Mesodermal cell (in vitro differentiated cells): Measurements from ENCODE around the gene LPIN2.
A peak's percentile ranks its signal among the peaks of the same experiment; 100 is the strongest.
"Not testable (repeated sequence)": the region's sequence is repeated elsewhere in the genome, so short reads cannot be mapped to it uniquely, and the experiment has no call there.

Experiments used
- H3K27ac ChIP-seq: 2 replicates; pipeline ENCODE4 v1.7.0; 2013; ENCODE audit warnings: mild to moderate bottlenecking, low read depth, low read length, moderate library complexity; ENCODE audit not compliant: severe bottlenecking
- H3K36me3 ChIP-seq: 2 replicates; pipeline ENCODE4 v1.7.1; 2013; ENCODE audit warnings: mild to moderate bottlenecking, low read length, moderate library complexity; ENCODE audit not compliant: control insufficient read depth, insufficient read depth
- H3K4me1 ChIP-seq: one replicate; pipeline ENCODE4 v1.7.1; 2013; ENCODE audit warnings: mild to moderate bottlenecking, low read length; ENCODE audit not compliant: insufficient read depth, control insufficient read depth, poor library complexity, severe bottlenecking
- H3K4me3 ChIP-seq: 2 replicates; pipeline ENCODE4 v1.7.0; 2013; ENCODE audit warnings: low read length, control low read depth, mild to moderate bottlenecking; ENCODE audit not compliant: insufficient read depth, poor library complexity, severe bottlenecking; ENCODE audit errors: extremely low read depth
- H3K9me3 ChIP-seq: 2 replicates; pipeline ENCODE4 v1.7.1; 2013; ENCODE audit warnings: mild to moderate bottlenecking, low read length, moderate library complexity; ENCODE audit not compliant: control insufficient read depth
- WGBS, 2 experiments: methylation state at CpG; one replicate each; pipeline ENCODE4 v1.1.5; 2013; ENCODE audit warnings: missing lambda C conversion rate in 2 of 2; ENCODE audit not compliant: insufficient coverage in 2 of 2; 5-methylcytosine and 5-hydroxymethylcytosine counted together

Gene LPIN2

DNA sequence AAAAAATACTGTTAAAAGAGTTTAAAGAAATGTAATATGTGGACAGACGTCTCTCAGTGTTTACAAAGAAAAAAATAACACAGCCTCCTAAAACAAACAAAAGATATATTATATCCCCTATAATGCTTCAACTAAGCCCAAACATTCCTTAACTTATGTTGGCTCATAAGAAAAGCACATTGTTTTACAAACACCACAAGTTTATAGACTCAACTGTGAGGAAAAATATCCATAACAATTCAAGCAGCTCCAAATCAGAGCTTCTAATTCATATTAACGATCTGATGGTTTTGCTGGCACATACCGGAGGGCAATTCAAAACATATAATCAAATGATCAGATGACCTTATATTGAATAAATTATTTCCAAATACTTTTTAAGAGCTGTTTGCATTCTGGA is 5.5 kb downstream of the LPIN2 start:
- WGBS, 2 experiments = 83% methylated on average over 1 of the region's 3 CpGs; no CpG with 5 or more reads in 1 of the 2 experiments
- peaks cover 88% of the 10 kb centered on the region for H3K36me3 ChIP-seq
- H3K9me3 ChIP-seq = peaks cover 22% of the 10 kb centered on the region
- no peak overlapping the region for H3K27ac ChIP-seq
- H3K4me3 ChIP-seq = no peak overlapping the region
- H3K4me1 ChIP-seq = peaks cover 4% of the 10 kb centered on the region

DNA sequence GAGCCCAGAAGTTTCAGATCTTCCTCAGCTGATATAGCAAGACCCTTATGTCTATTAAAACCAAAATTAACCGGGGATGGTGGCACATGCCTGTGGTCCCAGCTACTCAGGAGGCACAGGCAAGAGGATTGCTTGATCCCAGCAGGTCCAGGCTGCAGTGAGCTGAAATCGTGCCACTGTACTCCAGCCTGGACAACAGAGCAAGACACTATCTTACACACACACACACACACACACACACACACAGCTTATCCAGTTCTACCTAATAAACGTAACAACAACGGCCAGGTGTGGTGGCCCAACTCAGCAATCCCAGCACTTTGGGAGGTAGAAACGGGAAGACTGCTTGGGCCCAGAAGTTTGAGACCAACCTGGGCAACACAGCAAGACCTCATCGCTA is 7.5 kb downstream of the LPIN2 start:
- no peaks in the 10 kb centered on the region for H3K4me1 ChIP-seq
- no peak overlapping the region for H3K4me3 ChIP-seq
- peaks cover 90% of the 10 kb centered on the region for H3K36me3 ChIP-seq
- H3K9me3 ChIP-seq = peaks cover 29% of the 10 kb centered on the region
- 90 to 100% methylated on average over 2 to 3 of the region's 6 CpGs for WGBS, 2 experiments
- H3K27ac ChIP-seq = no peak overlapping the region

DNA sequence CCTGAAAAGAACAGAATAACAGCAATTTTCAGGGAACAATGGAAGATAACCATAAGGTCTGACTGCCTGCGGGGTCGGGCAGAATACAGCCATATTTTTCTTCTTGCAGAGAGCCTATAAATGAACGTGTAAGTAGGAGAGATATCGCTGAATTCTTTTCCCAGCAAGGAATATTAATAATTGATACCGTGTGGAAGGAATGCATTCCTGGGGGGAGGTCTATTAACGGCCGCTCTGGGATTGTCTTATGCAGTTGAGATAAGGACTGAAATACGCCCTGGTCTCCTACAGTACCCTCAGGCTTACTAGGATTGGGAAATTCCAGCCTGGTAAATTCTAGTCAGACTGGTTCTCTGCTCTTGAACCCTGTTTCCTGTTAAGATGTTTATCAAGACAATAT is 9.2 kb downstream of the LPIN2 start:
- Histone ChIP-seq H3K4me1 (peaks cover 11% of the 10 kb centered on the region), H3K36me3 (peaks cover 73% of the 10 kb centered on the region), H3K9me3 (peaks cover 29% of the 10 kb centered on the region)
- 97 to 98% methylated on average over 7 to 8 of the region's 8 CpGs for WGBS, 2 experiments
- H3K4me3 ChIP-seq, H3K27ac ChIP-seq: not testable (repeated sequence)

DNA sequence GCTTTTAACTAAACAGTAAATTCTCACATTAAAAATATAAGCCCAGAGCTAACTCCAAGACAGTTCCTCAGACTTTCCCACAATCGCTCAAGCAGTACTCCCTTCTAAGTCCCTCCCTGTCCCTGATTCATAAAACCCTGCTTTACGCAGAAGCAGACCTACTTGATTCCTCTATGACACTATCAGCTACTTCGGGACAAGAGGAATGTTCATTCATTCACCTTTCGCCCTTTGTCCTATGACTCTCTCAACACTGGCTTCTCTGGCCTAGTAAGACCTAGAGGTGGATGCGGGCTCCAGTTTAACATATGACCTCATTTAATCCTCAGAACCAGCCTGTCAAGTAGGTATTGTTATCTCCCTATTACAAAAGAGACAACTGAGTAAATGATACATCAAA is 10.2 kb downstream of the LPIN2 start:
- peaks cover 29% of the 10 kb centered on the region for H3K9me3 ChIP-seq
- H3K4me3 ChIP-seq = no peak overlapping the region
- H3K36me3 ChIP-seq = peaks cover 65% of the 10 kb centered on the region
- H3K4me1 ChIP-seq = peaks cover 17% of the 10 kb centered on the region
- 31 to 50% methylated on average over 3 to 4 of the region's 5 CpGs for WGBS, 2 experiments
- no peak overlapping the region for H3K27ac ChIP-seq

DNA sequence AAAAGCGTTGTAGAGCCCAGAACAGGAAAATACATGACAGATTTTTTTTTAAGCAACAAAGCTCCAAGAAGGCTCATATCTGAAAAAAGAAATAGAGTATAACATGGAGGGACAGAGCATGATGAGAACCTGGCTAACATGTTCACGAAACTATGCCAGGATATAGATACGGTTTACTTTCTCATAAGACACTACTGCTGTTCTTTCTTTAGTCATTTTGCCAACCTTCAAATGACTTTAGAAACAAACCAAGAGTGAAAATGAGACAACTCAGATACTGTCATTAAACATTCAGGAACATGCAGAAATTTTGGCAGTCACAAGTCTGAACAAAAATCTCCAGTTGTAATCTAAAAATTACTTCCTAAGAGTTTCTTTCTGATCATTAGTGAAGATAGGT is 14.3 kb downstream of the LPIN2 start:
- H3K4me1 ChIP-seq = peaks cover 19% of the 10 kb centered on the region
- WGBS, 2 experiments = 87 to 95% methylated on average over 3 of the region's 3 CpGs

DNA sequence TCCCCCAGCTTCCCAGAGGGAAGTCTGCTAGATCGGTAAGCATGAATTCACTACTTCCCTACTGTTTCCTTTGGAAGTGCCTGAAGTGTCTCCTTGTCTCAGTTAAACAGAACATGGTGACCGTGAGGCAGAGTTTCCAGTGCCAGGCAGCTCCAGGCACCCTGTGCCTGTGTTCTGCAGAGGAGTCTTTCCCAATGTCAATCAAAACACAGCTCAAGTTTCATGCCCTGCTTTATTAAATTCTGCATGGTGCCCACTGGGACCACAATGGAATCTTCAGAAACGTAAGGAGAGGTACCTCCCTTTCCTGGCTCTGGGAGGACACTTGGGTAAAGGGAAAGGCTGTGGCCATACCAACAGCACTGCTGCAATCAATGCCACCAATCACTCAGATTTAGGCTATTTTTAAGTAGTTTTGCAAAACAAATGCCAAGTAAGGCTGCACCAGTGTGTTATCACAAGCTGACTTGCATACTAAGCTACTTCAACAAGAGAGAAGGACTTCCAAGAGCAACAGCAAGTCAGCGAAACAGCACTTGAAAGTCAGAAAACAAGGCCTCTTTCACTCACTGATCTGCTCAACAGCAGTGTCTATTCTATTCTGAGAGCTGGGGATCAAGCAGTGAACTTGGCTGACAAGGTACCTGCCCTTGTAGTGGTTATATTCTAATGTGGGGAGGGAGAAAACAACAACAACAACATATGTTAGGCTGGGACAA is 14.9 kb downstream of the LPIN2 start:
- H3K36me3 ChIP-seq = peaks cover 23% of the 10 kb centered on the region
- WGBS, 2 experiments = 73 to 86% methylated on average over 3 to 4 of the region's 4 CpGs
- H3K4me1 ChIP-seq = peaks cover 19% of the 10 kb centered on the region
- H3K4me3 ChIP-seq = no peak overlapping the region
- peaks cover 11% of the 10 kb centered on the region for H3K9me3 ChIP-seq
- H3K27ac ChIP-seq = peak overlapping the region; percentile 62

More for the DNA sequence above, 14.3 kb downstream of the LPIN2 start:
- Histone ChIP-seq H3K36me3 (peaks cover 28% of the 10 kb centered on the region), H3K9me3 (peaks cover 11% of the 10 kb centered on the region), H3K27ac (peak overlapping the region; percentile 62), H3K4me3 (no peak overlapping the region)

DNA sequence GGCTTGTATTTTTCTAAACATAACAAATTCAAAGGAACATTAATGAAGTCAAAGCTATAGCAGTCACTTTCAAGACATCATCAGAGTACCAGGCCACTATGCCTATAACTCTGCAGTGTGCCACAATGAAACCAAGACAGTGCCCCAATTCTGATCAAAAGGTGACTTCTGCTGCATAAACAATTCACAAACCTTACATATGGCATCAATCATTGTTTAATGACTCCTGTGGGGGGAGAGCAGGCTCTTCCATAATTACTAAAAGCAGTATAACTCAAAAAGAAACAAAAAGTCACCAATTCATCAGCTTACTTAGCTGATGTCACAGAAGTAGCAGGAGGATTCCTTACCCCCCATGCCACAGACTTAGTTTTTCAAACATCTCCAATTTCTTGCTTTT is 15.5 kb downstream of the LPIN2 start:
- H3K36me3 ChIP-seq = peaks cover 17% of the 10 kb centered on the region
- peaks cover 19% of the 10 kb centered on the region for H3K4me1 ChIP-seq
- peaks cover 7% of the 10 kb centered on the region for H3K9me3 ChIP-seq
- H3K27ac ChIP-seq = peak overlapping the region; percentile 62
- H3K4me3 ChIP-seq = no peak overlapping the region

DNA sequence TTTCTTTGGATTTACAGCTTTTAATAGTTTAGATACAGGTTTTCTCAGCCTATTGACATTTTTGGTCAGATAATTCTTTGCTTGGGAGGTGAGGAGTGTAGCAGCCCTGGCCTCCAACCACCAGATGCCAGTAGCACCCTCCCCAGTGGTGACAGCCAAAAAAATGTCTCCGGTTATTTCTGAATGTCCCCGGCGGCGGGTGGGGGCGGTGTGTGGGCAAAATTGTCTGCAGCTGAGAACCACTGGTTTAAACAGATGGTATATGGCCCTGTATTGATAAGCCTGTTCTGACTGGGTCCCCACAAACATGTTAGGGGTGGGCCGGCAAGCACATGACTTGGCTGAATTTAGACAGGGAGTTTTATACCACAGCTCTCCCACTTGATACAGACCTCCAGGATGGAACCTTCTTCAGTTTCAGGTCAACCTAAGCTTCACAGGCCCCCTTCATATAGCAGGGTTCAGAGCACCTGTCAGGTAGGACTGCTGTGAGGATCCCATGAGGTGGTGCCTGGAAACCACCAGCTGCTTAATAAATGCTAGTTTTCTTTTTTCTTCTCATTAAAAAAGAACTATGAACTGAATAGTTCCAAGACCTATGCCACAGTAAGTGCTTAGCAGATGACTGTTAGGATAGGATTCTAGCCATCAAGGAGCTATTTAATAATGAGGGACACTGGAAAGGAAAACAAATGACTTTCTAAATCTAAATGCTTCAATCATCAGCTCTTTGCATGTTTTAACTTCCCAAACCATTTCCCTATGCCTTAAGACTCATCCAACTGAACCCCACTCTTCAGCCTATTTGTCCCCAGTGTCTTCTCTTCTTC is 18.1 kb downstream of the LPIN2 start:
- no peak overlapping the region for H3K27ac ChIP-seq
- whole genome bisulfite sequencing, 2 experiments = 79 to 100% methylated on average over 1 to 4 of the region's 6 CpGs
- no peaks in the 10 kb centered on the region for H3K9me3 ChIP-seq
- no peak overlapping the region for H3K4me3 ChIP-seq
- peaks cover 18% of the 10 kb centered on the region for H3K4me1 ChIP-seq
- H3K36me3 ChIP-seq = peaks cover 9% of the 10 kb centered on the region

DNA sequence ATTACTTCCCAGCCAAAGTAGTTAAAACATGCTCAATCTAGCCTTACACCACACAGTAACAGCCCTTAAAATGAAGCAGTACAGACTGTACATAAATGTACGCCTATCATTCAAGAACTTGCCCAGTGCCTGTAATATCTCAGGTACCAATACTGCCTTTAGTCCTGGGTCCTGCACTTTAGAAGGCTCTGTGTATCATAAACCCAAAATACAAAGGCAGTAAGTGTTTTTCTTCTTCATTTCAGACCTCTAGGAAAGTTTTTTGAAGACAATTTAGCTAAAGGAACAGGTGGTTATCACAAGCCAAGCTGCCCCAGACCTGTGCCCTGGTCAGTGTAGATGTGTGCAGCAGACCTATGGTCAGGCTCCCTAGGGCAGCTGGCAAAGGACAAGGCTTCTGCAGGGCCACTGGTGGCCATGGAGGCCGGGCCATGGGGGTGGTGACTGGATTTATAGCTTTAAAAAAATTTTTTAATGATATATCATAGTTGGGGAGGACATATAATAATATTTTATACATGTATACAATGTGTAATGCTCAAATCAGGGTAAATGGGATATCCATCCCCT is 18.8 kb downstream of the LPIN2 start:
- no peaks in the 10 kb centered on the region for H3K9me3 ChIP-seq
- H3K4me3 ChIP-seq = no peak overlapping the region
- peaks cover 9% of the 10 kb centered on the region for H3K36me3 ChIP-seq
- H3K4me1 ChIP-seq = peaks cover 11% of the 10 kb centered on the region
- WGBS, 2 experiments = 85 to 100% methylated on average over 1 of the region's 2 CpGs
- no peak overlapping the region for H3K27ac ChIP-seq

DNA sequence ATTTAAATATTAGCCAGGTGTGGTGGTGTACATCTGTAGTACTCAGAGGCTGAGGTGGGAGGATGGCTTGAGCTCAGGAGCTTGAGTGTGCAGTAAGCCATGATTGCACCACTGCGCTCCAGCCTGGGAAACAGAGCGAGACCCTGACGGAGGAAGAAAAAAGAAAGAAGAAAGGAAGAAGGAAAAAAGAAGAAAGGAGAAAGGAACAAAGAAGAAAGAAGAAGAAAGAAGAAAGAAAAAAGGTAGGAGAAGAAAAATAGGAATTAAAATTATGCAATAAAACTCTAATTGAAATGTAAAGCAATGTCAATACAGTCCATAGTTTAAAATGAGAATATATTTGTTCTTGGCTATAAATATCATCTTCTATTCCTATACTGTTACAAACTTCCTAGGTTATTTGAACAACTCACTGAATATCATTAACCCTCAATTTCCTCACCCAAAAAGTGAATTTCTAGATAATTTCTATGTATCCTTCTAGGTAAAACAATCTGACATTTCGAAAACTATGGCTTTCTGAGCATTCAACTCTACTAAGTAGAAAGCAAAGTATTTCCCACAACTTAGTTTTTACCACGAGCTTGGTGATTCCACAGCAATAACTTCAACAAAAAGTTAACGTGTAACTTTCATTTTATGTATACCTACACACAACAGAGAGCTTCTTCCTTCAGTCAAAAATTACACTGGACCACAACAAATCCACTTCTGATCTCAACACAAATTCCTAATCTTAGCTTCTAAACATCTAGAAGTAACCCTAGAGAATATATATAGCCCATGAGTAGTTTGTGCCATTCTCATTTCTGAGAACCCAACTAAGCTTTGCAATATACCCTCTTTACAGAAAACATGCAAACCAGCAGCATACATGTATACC is 19.7 kb downstream of the LPIN2 start:
- H3K36me3 ChIP-seq = peaks cover 13% of the 10 kb centered on the region
- 85 to 100% methylated on average over 3 to 6 of the region's 6 CpGs for WGBS, 2 experiments
- H3K4me1 ChIP-seq = peaks cover 5% of the 10 kb centered on the region

More for the DNA sequence above, 19.7 kb downstream of the LPIN2 start:
- Histone ChIP-seq H3K9me3 (no peaks in the 10 kb centered on the region), H3K27ac (no peak overlapping the region), H3K4me3 (no peak overlapping the region)
